ENCODE results near the gene ERGIC3.

The ERGIC3 gene

DNA sequence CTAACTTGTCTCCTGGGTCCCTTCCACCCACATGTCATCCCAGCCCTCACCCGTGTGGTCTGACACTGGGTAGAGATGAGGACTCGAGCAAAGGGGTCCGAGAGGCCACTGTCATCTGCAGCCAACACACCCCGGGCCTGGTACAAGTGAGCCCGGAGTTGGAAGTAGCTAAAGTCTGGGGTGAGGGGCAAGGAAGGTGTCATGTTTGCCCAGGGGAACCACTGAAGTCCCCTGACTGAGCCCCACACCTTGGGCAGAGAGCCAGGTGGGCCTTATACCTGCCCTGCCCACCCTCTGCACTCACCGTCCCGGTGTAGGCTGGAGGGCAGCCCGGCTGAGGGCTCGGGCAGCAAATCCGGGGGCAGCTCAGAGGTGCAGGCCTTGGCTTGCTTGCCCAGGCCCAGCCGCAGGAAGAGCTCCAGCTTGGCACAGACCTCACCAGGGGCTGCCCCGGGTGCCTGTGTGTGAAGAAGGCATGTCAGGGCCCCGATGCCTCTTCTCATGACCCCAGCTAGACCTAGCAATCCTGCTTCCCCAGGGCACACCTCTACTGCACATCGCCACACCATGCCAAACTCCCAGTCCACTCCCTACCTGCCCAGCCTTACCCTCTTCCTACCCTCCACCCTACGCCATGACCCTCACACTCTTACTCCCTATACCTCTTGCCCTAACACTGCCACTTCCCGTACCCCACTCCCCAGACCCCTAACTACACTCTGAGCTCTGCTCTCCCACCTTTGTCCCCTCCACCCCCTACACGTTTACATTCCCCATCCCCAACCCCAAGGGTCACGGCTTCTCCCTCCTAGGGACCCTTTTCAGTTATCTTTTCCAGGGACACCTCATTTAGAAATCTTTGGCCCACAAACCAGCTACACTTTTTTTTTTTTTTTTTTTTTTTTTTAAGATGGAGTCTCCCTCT is 42.0 kb downstream of the ERGIC3 start:
- peaks cover 0 to 5% of the 10 kb centered on the region in 2 experiments; a peak in 1 of 3 replicates for H3K36me3 ChIP-seq (ENCODE audit: control insufficient read depth in 2 of 2, insufficient read depth in 1 of 2, low read length in 2 of 2)
- ChIA-PET CTCF (no interaction called here), POLR2A (interaction anchor here (1.0 kb wide), 1 partner anchor 32 kb away, joined by 8 read pairs; the partner anchor contains the start of gene SPAG4)
- no peaks in the 10 kb centered on the region for H3K9me3 ChIP-seq (ENCODE audit: control insufficient read depth, insufficient read depth, low read depth, low read length)
- no peak for TF ChIP-seq SETDB1 (IDR thresholded peaks at IDR 0.05; ENCODE audit: insufficient read length, low read length)
- TF ChIP-seq ZBTB20 (tag by site-specific recombination; IDR thresholded peaks at IDR 0.05): no peak
- no peak for TF ChIP-seq KLF8 (tag by site-specific recombination; IDR thresholded peaks at IDR 0.05)
- TF ChIP-seq, protein P1, sequence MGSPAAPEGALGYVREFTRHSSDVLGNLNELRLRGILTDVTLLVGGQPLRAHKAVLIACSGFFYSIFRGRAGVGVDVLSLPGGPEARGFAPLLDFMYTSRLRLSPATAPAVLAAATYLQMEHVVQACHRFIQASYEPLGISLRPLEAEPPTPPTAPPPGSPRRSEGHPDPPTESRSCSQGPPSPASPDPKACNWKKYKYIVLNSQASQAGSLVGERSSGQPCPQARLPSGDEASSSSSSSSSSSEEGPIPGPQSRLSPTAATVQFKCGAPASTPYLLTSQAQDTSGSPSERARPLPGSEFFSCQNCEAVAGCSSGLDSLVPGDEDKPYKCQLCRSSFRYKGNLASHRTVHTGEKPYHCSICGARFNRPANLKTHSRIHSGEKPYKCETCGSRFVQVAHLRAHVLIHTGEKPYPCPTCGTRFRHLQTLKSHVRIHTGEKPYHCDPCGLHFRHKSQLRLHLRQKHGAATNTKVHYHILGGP (tag by site-specific recombination; IDR thresholded peaks at IDR 0.05): no peak
- no peak for TF ChIP-seq ZNF214 (tag by site-specific recombination; IDR thresholded peaks at IDR 0.05; ENCODE audit: borderline replicate concordance)
- no peak for TF ChIP-seq YY2 (tag by site-specific recombination; IDR thresholded peaks at IDR 0.05)
- TF ChIP-seq ZNF23 (tag by site-specific recombination; IDR thresholded peaks at IDR 0.05; ENCODE audit: borderline replicate concordance): no peak
- no peak for TF ChIP-seq ZNF248 (tag by site-specific recombination; IDR thresholded peaks at IDR 0.05)
- TF ChIP-seq, protein P2, sequence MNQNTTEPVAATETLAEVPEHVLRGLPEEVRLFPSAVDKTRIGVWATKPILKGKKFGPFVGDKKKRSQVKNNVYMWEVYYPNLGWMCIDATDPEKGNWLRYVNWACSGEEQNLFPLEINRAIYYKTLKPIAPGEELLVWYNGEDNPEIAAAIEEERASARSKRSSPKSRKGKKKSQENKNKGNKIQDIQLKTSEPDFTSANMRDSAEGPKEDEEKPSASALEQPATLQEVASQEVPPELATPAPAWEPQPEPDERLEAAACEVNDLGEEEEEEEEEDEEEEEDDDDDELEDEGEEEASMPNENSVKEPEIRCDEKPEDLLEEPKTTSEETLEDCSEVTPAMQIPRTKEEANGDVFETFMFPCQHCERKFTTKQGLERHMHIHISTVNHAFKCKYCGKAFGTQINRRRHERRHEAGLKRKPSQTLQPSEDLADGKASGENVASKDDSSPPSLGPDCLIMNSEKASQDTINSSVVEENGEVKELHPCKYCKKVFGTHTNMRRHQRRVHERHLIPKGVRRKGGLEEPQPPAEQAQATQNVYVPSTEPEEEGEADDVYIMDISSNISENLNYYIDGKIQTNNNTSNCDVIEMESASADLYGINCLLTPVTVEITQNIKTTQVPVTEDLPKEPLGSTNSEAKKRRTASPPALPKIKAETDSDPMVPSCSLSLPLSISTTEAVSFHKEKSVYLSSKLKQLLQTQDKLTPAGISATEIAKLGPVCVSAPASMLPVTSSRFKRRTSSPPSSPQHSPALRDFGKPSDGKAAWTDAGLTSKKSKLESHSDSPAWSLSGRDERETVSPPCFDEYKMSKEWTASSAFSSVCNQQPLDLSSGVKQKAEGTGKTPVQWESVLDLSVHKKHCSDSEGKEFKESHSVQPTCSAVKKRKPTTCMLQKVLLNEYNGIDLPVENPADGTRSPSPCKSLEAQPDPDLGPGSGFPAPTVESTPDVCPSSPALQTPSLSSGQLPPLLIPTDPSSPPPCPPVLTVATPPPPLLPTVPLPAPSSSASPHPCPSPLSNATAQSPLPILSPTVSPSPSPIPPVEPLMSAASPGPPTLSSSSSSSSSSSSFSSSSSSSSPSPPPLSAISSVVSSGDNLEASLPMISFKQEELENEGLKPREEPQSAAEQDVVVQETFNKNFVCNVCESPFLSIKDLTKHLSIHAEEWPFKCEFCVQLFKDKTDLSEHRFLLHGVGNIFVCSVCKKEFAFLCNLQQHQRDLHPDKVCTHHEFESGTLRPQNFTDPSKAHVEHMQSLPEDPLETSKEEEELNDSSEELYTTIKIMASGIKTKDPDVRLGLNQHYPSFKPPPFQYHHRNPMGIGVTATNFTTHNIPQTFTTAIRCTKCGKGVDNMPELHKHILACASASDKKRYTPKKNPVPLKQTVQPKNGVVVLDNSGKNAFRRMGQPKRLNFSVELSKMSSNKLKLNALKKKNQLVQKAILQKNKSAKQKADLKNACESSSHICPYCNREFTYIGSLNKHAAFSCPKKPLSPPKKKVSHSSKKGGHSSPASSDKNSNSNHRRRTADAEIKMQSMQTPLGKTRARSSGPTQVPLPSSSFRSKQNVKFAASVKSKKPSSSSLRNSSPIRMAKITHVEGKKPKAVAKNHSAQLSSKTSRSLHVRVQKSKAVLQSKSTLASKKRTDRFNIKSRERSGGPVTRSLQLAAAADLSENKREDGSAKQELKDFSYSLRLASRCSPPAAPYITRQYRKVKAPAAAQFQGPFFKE (tag by site-specific recombination; IDR thresholded peaks at IDR 0.05; ENCODE audit: borderline replicate concordance): no peak
- no peak for TF ChIP-seq ZBTB1 (tag by site-specific recombination; IDR thresholded peaks at IDR 0.05)
- no peaks in the 10 kb centered on the region for H3K4me1 ChIP-seq (ENCODE audit: control insufficient read depth, insufficient read depth, low read length)
- no peak overlapping the region for H3K27ac ChIP-seq (ENCODE audit: extremely low read depth, low read depth, low read length)
- H3K4me3 ChIP-seq (ENCODE audit: low read depth, low read length): no peak overlapping the region

DNA sequence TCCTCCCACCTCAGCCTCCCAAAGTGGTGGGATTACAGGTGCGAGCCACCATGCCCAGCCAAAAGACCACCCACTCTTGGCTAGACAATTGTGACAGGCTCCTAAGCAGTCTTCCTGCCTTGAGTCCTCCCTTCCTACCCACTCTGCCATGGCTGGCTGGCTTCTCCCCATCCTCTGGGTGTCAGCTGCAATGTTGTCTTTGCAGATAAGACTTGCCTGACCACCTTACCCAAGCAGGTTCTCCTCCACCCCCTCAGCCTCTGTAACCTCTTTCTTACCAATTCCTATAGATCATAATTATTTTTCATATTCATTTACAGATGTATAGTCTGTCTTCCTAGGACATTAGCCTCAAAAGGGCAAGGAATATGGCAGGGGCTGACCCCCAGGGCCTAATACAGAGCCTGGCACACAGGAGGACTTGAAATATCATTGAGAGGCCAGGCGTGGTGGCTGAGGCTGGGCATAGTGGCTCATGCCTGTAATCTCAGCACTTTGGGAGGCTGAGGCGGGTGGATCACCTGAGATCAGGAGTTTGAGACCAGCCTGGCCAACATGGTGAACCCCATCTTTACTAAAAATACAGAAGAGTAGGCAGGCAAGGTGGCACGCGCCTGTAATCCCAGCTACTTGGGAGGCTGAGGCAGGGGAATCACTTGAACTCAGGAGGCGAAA is 45.0 kb downstream of the ERGIC3 start:
- TF ChIP-seq ZNF121 (tag by site-specific recombination; IDR thresholded peaks at IDR 0.05): peak; percentile 36; the same call in 1 of the 2 replicates
- TF ChIP-seq, protein P3, sequence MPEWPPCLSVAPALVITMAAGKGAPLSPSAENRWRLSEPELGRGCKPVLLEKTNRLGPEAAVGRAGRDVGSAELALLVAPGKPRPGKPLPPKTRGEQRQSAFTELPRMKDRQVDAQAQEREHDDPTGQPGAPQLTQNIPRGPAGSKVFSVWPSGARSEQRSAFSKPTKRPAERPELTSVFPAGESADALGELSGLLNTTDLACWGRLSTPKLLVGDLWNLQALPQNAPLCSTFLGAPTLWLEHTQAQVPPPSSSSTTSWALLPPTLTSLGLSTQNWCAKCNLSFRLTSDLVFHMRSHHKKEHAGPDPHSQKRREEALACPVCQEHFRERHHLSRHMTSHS (tag by site-specific recombination; IDR thresholded peaks at IDR 0.05): no peak
- H3K9me3 ChIP-seq (ENCODE audit: control insufficient read depth, insufficient read depth, low read depth, low read length): no peaks in the 10 kb centered on the region
- H3K27ac ChIP-seq (ENCODE audit: extremely low read depth, low read depth, low read length): no peak overlapping the region
- ChIA-PET CTCF (no interaction called here), POLR2A (no interaction called here)
- no peaks in the 10 kb centered on the region for H3K4me1 ChIP-seq (ENCODE audit: control insufficient read depth, insufficient read depth, low read length)
- peaks cover 0 to 5% of the 10 kb centered on the region in 2 experiments; a peak in 1 of 3 replicates for H3K36me3 ChIP-seq (ENCODE audit: control insufficient read depth in 2 of 2, insufficient read depth in 1 of 2, low read length in 2 of 2)
- no peak overlapping the region for H3K4me3 ChIP-seq (ENCODE audit: low read depth, low read length)

All from HEK293 (cell line).